ENCODE results near the gene ANO7.
"Not testable (repeated sequence)": the region's sequence is repeated elsewhere in the genome, so short reads cannot be mapped to it uniquely, and the experiment has no call there.

ANO7 gene

GRCh38 chr2:241190291-241190981 lies 2.0 kb downstream of the ANO7 start:
- DNase-seq (ENCODE audit: low read depth in 2 of 2), result no peak

DNA sequence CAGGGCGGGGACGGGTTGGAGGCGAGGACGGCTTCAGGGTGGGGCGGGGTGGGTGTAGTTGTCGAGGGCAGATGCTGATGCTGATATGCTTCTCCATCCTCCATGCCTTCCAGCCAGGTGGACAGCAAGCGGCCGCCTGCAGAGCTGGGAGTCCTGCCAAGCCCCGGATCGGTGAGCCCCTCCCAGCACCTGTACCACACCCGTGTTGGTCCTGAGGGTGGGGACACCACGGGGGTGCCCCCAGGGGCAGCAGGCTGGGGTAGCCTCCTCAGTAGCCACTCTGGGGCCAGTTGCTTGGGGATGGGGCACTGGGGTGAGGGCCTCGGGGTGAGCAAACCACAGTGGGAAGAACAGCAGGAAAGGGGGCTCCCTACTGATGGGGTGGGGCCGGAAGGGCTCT lies 2.6 kb downstream of the ANO7 start:
- no peak for DNase-seq (ENCODE audit: low read depth in 2 of 2)

GRCh38 chr2:241193271-241193670 lies 4.8 kb downstream of the ANO7 start:
- DNase-seq (ENCODE audit: low read depth in 2 of 2), result no peak

GRCh38 chr2:241194811-241195210 lies 6.3 kb downstream of the ANO7 start:
- no peak for DNase-seq (ENCODE audit: low read depth in 2 of 2)

- no peak for DNase-seq (ENCODE audit: low read depth in 2 of 2)
Measured at GRCh38 chr2:241195506-241196130, 7.1 kb downstream of the ANO7 start.

GRCh38 chr2:241197246-241197645 lies 8.8 kb downstream of the ANO7 start:
- not testable (repeated sequence) for DNase-seq (ENCODE audit: low read depth in 2 of 2)

- DNase-seq (ENCODE audit: low read depth in 2 of 2), result no peak
Measured at GRCh38 chr2:241197947-241198346, 9.5 kb downstream of the ANO7 start.

GRCh38 chr2:241198381-241199279 lies 10.2 kb downstream of the ANO7 start:
- DNase-seq (ENCODE audit: low read depth in 2 of 2), result no peak

- no peak for DNase-seq (ENCODE audit: low read depth in 2 of 2)
Measured at GRCh38 chr2:241199286-241199685, 10.8 kb downstream of the ANO7 start.

DNA sequence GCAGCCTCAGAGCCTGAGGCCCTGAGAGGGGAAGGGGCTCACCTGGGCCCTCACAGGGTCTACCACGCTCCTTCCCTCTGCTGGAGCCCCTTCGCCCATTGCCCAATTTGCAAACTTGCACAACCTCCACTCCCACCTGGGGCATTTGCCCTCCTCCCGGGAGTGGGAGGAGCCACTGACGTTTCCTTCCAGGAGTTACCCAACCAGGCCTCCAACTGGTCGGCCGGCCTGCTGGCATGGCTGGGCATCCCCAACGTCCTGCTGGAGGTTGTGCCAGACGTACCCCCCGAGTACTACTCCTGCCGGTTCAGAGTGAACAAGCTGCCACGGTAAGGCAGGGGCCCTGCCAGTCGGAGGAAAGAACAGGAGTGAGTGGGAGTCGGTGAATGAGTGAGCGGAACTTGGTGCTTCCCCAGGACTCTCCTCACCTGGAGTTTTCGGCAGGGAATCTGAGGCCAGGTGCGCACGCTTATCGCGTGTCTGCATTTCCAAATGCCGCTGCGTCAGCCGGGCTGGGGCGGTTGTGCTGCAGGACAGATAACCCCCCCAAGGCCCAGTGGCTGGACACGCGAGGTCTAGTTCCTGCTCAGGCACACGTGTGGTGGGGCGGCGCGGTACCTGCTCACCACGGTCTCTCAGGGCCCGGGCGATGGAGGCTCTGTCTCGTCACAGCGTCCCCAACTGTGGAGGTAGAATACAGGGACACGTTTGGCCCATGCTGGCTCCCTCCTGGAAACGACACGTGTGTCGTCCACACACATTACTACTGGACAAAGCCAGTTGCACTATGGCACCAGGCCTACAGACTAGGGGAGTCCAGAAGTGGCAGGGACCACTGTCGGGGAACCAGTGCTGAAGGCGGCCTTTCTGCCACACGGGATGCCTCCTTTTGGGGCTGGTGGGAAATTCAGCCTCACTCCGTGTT lies 11.7 kb downstream of the ANO7 start:
- DNase-seq (ENCODE audit: low read depth in 2 of 2), result no peak

GRCh38 chr2:241200822-241201395 lies 12.4 kb downstream of the ANO7 start:
- no peak for DNase-seq (ENCODE audit: low read depth in 2 of 2)

DNA sequence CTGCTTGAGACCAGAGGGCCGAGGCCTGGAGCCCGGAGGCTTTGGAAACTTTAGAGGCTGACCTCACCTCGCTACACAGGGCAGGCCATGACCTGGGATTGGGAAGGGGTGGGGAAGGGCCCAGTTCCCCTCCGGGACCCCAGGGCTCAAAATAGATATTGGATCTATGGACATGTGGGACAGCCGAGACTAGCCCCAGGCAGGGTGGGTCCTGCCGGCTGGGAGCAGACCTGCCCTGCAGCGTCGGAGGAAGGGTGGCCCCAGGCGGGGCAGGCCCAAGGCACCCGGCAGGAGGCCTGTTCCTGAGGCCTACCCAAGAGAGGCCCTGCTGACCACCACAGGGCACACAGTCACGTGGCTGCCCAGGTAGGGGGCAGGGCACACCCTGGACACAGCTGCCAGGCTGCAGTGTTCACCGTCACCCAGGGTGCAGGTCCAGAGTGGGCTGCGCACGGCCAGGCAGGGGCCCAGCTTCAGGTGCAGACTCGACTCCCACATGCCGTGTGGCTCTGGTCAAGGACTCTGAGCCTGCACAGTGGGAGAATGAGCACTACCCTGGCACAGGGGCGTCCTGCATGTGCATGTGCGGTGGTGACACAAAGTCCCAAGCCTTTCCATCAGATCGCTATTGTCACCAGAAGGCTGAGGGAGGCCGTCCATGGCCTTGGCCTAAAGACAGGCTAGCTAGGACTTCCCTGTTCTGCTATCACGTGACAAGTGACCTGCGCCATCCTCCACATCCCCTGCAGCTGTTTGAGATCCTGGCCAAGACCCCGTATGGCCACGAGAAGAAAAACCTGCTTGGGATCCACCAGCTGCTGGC lies 13.2 kb downstream of the ANO7 start:
- no peak for DNase-seq (ENCODE audit: low read depth in 2 of 2)

- DNase-seq (ENCODE audit: low read depth in 2 of 2), result no peak
Measured at GRCh38 chr2:241202268-241202585, 13.8 kb downstream of the ANO7 start.

GRCh38 chr2:241202681-241203080 lies 14.2 kb downstream of the ANO7 start:
- DNase-seq (ENCODE audit: low read depth in 2 of 2), result no peak

DNA sequence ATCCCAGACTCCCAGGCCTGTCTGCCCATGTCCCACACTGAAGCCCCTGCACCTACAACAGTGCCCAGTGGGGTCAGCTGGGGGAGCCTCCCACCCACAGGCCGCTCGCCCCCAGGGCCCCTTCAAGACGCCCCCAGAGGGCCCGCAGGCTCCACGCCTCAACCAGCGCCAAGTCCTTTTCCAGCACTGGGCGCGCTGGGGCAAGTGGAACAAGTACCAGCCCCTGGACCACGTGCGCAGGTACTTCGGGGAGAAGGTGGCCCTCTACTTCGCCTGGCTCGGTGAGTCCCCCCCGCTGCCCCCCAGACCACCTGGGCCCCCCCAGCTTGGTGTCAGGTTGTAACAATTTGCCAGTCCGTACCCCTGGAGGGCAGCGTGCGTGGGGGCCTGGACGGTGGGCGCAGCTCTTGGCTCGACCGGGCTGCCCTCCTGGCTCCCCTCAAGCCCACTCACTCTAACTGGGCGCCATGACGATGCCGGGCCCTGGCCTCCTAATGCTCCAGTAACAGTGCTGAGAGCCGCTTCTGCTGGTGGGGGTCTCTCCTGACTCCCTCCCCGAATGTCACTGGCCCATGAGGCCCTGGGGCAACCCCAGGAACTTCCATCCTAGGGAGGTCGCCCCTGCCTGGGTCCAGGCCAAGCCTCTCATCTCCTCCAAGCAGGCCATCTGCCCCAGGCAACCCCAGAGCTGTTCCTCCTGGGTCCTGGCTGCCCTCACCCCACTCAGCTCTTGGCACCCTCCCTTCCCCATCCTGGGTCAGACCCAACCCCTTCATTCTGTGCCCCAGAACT lies 14.9 kb downstream of the ANO7 start:
- no peak for DNase-seq (ENCODE audit: low read depth in 2 of 2)

- DNase-seq (ENCODE audit: low read depth in 2 of 2), result no peak
Measured at GRCh38 chr2:241204010-241204384, 15.5 kb downstream of the ANO7 start.

- DNase-seq (ENCODE audit: low read depth in 2 of 2), result no peak
Measured at GRCh38 chr2:241204490-241204889, 16.0 kb downstream of the ANO7 start.

GRCh38 chr2:241205086-241205485 lies 16.6 kb downstream of the ANO7 start:
- no peak for DNase-seq (ENCODE audit: low read depth in 2 of 2)

- no peak for DNase-seq (ENCODE audit: low read depth in 2 of 2)
Measured at GRCh38 chr2:241207151-241207550, 18.7 kb downstream of the ANO7 start.

GRCh38 chr2:241207641-241208040 lies 19.2 kb downstream of the ANO7 start:
- DNase-seq (ENCODE audit: low read depth in 2 of 2), result no peak

All from stimulated activated CD4-positive, alpha-beta T cell treated with anti-CD3 and anti-CD28 coated beads, Interleukin-15, amount 100 ng/mL, for 48 hours (primary cell).